A673 (cell line): ENCODE data around the gene ACAT2.

Experiments used
- EZH2 ChIP-seq: fragments of 200-600 bp; sonication (generic); IDR thresholded peaks from 2 replicates; pipeline ENCODE4 v1.6.1; 2017; ENCODE audit warnings: borderline replicate concordance, low read depth, mild to moderate bottlenecking, mixed read lengths, antibody characterized with exemption, low read length; ENCODE audit not compliant: poor library complexity, severe bottlenecking
- TF ChIP-seq, protein P1 (sequence below): fragments of 300-800, 200-600 bp; sonication (generic); conservative IDR thresholded peaks from 2 replicates; pipeline ENCODE4 v1.5.1; 2017; ENCODE audit warnings: low read depth, mild to moderate bottlenecking, antibody characterized with exemption, low read length, moderate library complexity, mixed read lengths

DNA sequence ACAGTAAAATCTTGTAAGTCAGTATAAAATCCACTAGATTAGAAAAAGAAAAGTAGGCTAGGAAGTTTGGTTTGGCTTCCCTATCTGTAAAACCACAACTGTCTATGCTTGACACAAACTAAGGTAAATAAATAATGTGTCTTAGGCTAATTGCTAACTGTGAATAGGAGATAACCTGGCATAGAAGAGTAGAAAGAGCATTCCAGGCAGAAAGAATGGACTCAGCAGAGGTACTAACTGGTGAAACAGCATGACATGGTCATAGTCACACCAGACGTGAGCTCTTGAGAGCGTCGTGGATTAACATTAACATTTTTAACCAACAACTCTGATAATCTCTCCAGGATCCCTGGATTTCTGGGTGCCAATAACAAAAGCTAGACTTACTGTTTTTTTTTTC is 43.2 kb upstream of the ACAT2 start:
- TF ChIP-seq, protein P1, sequence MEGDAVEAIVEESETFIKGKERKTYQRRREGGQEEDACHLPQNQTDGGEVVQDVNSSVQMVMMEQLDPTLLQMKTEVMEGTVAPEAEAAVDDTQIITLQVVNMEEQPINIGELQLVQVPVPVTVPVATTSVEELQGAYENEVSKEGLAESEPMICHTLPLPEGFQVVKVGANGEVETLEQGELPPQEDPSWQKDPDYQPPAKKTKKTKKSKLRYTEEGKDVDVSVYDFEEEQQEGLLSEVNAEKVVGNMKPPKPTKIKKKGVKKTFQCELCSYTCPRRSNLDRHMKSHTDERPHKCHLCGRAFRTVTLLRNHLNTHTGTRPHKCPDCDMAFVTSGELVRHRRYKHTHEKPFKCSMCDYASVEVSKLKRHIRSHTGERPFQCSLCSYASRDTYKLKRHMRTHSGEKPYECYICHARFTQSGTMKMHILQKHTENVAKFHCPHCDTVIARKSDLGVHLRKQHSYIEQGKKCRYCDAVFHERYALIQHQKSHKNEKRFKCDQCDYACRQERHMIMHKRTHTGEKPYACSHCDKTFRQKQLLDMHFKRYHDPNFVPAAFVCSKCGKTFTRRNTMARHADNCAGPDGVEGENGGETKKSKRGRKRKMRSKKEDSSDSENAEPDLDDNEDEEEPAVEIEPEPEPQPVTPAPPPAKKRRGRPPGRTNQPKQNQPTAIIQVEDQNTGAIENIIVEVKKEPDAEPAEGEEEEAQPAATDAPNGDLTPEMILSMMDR = no peak
- no peak for TF ChIP-seq EZH2
